UCSD-AML1 (cell line): ENCODE results near the gene CRY1.

Source experiments
- DNase-seq: peaks from one replicate; lab custom pipeline; 2025; ENCODE audit not compliant: unreplicated experiment; lab: John Stamatoyannopoulos, UW

CRY1 gene

GRCh38 chr12:106973545-106973944, 119.8 kb downstream of the CRY1 start:
- DNase-seq = no peak

GRCh38 chr12:106971065-106971464, 122.3 kb downstream of the CRY1 start:
- DNase-seq = no peak

GRCh38 chr12:106964526-106964925, 128.8 kb downstream of the CRY1 start:
- no peak for DNase-seq

GRCh38 chr12:106962286-106962685, 131.1 kb downstream of the CRY1 start:
- DNase-seq = no peak

- DNase-seq = no peak
These were observed 132.9 kb downstream of the CRY1 start for GRCh38 chr12:106960443-106960842.

- no peak for DNase-seq
These were observed 135.8 kb downstream of the CRY1 start for GRCh38 chr12:106957583-106957982.

- DNase-seq = peak; percentile 84
These were observed 137.2 kb downstream of the CRY1 start for GRCh38 chr12:106956048-106956578.

GRCh38 chr12:106955377-106956047, 137.8 kb downstream of the CRY1 start, which contains the start of gene TMEM263:
Gene TMEM263 (plus strand): TSS chr12:106955907. CDS start chr12:106967117, 11,210 bp downstream.
- peak; percentile 96 for DNase-seq

- peak; percentile 15 for DNase-seq
These were observed 138.6 kb downstream of the CRY1 start for GRCh38 chr12:106954462-106955376.

- no peak for DNase-seq
These were observed 139.7 kb downstream of the CRY1 start for GRCh38 chr12:106953352-106954250.

GRCh38 chr12:106950591-106950990, 142.8 kb downstream of the CRY1 start:
- DNase-seq = no peak

GRCh38 chr12:106947461-106947860, 145.9 kb downstream of the CRY1 start:
- DNase-seq = no peak

GRCh38 chr12:106945261-106945851, 148.0 kb downstream of the CRY1 start:
- no peak for DNase-seq

GRCh38 chr12:106942775-106943174, 150.6 kb downstream of the CRY1 start:
- no peak for DNase-seq

- DNase-seq = no peak
These were observed 151.7 kb downstream of the CRY1 start for GRCh38 chr12:106941481-106942156.
